GM21528 (cell line): Measurements from ENCODE around the gene GDF7.
"Not testable (repeated sequence)": the region's sequence is repeated elsewhere in the genome, so short reads cannot be mapped to it uniquely, and the experiment has no call there.

Experiments
- ATAC-seq: cut with Tn5 transposase; IDR thresholded peaks from one replicate; pipeline ENCODE4 v1.9.1; 2021; ENCODE audit warnings: mild to moderate bottlenecking, moderate library complexity; ENCODE audit not compliant: unreplicated experiment, low FRiP score

GDF7 gene

GRCh38 chr2:20691076-20691734 lies 24.3 kb downstream of the GDF7 start:
- no peak for ATAC-seq

GRCh38 chr2:20692081-20692480 lies 25.1 kb downstream of the GDF7 start:
- no peak for ATAC-seq

- no peak for ATAC-seq
These were observed 26.4 kb downstream of the GDF7 start for GRCh38 chr2:20693317-20693716.

GRCh38 chr2:20696366-20696765 lies 29.4 kb downstream of the GDF7 start:
- ATAC-seq = no peak

GRCh38 chr2:20697322-20697934 lies 30.5 kb downstream of the GDF7 start:
- no peak for ATAC-seq

DNA sequence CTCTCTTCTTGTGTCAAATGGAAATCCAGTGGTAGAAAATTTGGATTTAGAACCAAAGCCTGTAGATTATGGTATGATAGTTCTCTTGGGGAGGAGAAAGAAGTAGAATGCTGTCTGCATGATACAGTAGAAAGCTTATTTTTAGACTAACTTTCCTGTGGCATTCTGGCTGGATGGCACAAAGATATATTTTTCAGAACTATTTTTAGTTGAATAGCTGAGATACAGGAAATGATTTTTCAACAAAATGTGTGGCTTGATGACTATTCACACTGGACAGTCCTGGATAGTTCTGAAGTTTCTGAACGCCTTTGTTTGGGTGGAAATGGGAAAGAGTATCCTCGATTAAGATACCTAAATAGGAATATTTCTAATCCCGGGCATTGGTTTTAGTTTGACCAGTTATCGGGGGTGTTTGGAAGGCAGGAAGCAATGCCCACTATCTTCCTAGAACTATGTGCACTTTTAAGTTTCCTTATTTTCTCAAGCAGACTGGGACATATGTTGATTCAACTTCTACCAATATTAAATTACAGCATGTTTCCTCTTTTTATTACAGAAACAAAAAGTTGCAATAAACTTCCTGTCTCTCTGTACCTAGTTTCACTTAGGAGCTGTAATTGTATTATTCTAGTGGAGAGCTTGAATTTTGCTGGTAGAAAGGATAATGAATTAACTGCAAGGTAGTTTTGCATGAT lies 32.1 kb downstream of the GDF7 start:
- ATAC-seq = no peak

DNA sequence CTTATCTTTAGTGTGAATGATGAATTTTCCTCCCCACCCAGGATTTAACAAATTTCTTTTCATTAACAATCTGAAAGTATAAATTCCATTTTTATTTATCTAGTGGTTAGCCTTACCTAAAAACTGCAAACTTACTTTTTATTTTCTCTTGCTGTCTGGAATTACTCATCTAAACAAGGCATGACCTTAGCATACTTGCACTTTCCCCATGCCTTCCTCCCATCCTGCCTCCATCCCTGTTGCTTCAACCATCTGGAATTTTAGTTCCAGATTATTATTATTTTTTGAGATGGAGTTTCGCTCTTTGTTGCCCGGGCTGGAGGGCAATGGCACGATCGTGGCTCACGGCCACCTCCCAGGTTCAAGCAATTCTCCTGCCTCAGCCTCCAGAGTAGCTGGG lies 35.6 kb downstream of the GDF7 start:
- ATAC-seq = no peak

GRCh38 chr2:20704886-20705285 lies 37.9 kb downstream of the GDF7 start:
- ATAC-seq = no peak

GRCh38 chr2:20706217-20706616 lies 39.3 kb downstream of the GDF7 start:
- ATAC-seq = no peak

GRCh38 chr2:20706786-20707185 lies 39.8 kb downstream of the GDF7 start:
- no peak for ATAC-seq

GRCh38 chr2:20707601-20708000 lies 40.7 kb downstream of the GDF7 start:
- no peak for ATAC-seq

DNA sequence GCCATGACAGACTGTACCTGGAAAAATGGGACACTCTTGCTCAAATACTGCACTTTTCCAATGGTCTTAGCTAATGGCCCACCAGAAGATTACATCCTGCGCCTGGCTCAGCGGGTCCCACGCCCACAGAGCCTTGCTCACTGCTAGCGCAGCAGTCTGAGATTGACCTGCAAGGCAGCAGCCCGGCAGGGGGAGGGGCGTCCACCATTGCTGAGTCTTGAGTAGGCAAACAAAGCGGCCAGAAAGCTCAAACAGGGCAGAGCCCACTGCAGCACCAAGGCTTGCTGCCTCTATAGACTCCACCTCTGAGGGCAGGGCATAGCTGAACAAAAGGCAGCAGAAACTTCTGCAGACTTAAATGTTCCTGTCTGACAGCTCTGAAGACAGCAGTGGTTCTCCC lies 44.7 kb downstream of the GDF7 start:
- not testable (repeated sequence) for ATAC-seq

- ATAC-seq = not testable (repeated sequence)
These were observed 46.6 kb downstream of the GDF7 start for GRCh38 chr2:20713585-20713984.

GRCh38 chr2:20714412-20714811 lies 47.5 kb downstream of the GDF7 start:
- not testable (repeated sequence) for ATAC-seq

DNA sequence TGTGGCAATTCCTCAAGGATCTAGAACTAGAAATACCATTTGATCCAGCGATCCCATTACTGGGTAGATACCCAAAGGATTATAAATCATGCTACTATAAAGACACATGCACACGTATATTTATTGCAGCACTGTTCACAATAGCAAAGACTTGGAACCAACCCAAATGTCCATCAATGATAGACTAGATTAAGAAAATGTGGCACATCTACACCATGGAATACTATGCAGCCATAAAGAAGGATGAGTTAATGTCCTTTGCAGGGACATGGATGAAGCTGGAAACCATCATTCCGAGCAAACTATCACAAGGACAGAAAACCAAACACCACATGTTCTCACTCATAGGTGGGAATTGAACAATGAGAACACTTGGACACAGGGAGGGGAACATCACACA lies 49.2 kb downstream of the GDF7 start:
- ATAC-seq = not testable (repeated sequence)

DNA sequence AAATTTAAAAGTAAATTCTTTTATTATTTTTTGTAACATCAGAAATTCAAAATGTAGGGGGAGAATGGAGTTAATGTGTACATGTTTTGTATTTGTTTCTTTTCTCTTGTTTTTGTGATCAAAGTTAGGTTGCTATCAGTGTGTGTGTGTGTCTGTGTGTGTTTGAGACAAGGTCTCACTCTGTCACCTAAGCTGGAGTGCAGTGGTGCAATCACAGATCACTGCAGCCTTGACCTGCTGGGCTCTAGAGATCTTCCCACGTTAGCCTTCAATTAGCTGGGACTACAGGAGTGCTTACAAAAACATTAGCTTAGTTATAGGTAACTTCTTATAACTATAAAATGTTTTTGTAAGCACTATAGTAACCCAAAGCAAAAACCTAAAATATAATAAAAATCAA lies 50.7 kb downstream of the GDF7 start:
- no peak for ATAC-seq

DNA sequence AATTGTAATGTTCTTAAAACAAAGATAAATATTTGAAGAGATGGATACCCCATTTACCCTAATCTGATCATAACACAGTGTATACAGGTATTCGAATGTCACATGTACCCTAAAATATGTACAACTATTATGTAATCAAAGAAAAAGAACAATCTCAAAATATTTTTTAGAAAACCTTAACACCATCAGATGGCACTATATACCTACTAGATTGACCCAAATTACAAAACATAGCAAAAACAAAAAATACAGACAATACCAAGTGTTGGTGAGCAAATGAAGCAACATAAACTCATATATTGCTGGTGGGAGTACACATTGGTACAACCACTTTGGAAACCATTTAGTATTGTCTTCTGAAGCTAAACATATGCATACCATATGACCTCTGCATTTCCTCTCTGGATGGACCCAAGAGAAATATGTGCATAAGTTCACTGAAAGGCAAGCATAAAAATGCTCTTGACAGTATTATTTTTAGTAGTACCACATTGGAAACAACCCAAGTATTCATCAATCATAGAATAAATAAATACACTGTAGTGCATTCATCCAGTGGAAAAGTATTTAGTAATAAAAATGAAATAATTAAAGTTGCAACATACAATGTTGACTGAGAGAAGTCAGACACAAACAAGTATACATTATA lies 55.8 kb downstream of the GDF7 start:
- no peak for ATAC-seq

- ATAC-seq = no peak
These were observed 56.6 kb downstream of the GDF7 start for GRCh38 chr2:20723543-20723942.

- no peak for ATAC-seq
These were observed 57.6 kb downstream of the GDF7 start for GRCh38 chr2:20724500-20725053.

- no peak for ATAC-seq
These were observed 58.8 kb downstream of the GDF7 start for GRCh38 chr2:20725782-20726181.

GRCh38 chr2:20726913-20727312 lies 60.0 kb downstream of the GDF7 start:
- no peak for ATAC-seq
